GM19023 (cell line): Measurements from ENCODE around the gene TAGLN2.

ENCODE experiments used
- ATAC-seq: cut with Tn5 transposase; IDR thresholded peaks from one replicate; pipeline ENCODE4 v1.9.1; 2021; ENCODE audit warnings: mild to moderate bottlenecking, moderate library complexity; ENCODE audit not compliant: unreplicated experiment

TAGLN2 gene

GRCh38 chr1:159924791-159925718, at the start of gene TAGLN2:
TSS of gene TAGLN2 (minus strand) at chr1:159925507. CDS start at chr1:159920509, 4,998 bp downstream.
- ATAC-seq = peak; percentile 69

GRCh38 chr1:159974350-159974965, 49.2 kb upstream of the TAGLN2 start:
- no peak for ATAC-seq

GRCh38 chr1:159973350-159973940, 48.1 kb upstream of the TAGLN2 start:
- ATAC-seq = no peak

- no peak for ATAC-seq
Observed at GRCh38 chr1:159972443-159973205, 47.3 kb upstream of the TAGLN2 start.

GRCh38 chr1:159970932-159971342, 45.6 kb upstream of the TAGLN2 start:
- ATAC-seq = no peak

- no peak for ATAC-seq
Observed at GRCh38 chr1:159968901-159969300, 43.6 kb upstream of the TAGLN2 start.

- ATAC-seq = no peak
Observed at GRCh38 chr1:159965263-159965662, 40.0 kb upstream of the TAGLN2 start.

GRCh38 chr1:159964144-159964543, 38.8 kb upstream of the TAGLN2 start:
- no peak for ATAC-seq

GRCh38 chr1:159962176-159962575, 36.9 kb upstream of the TAGLN2 start:
- ATAC-seq = no peak

- no peak for ATAC-seq
Observed at GRCh38 chr1:159961636-159962035, 36.3 kb upstream of the TAGLN2 start.

GRCh38 chr1:159960721-159961381, 35.5 kb upstream of the TAGLN2 start:
- no peak for ATAC-seq

GRCh38 chr1:159959451-159959850, 34.1 kb upstream of the TAGLN2 start:
- ATAC-seq = no peak

- ATAC-seq = peak; percentile 68
Observed at GRCh38 chr1:159958719-159959380, 33.5 kb upstream of the TAGLN2 start.

GRCh38 chr1:159957824-159958268, 32.5 kb upstream of the TAGLN2 start:
- ATAC-seq = no peak

- no peak for ATAC-seq
Observed at GRCh38 chr1:159955456-159955855, 30.1 kb upstream of the TAGLN2 start.

- ATAC-seq = no peak
Observed at GRCh38 chr1:159953536-159954515, 28.5 kb upstream of the TAGLN2 start, which contains the start of gene SLAMF9. TSS of gene SLAMF9 (minus strand) at chr1:159954237. CDS start at chr1:159954137, 100 bp downstream.

GRCh38 chr1:159952932-159953331, 27.6 kb upstream of the TAGLN2 start:
- ATAC-seq = no peak

- no peak for ATAC-seq
Observed at GRCh38 chr1:159951551-159951950, 26.2 kb upstream of the TAGLN2 start.

- no peak for ATAC-seq
Observed at GRCh38 chr1:159951016-159951415, 25.7 kb upstream of the TAGLN2 start.
